ENCODE measurements around the gene HEATR5A.

GRCh38 chr14:31461545-31461944, 41.2 kb upstream of the HEATR5A start:
- TF ChIP-seq CTCF (IDR thresholded peaks at IDR 0.05 in 8 of 11, conservative IDR thresholded peaks at IDR 0.05 in 3 of 11) (no peak), POLR2A (IDR thresholded peaks at IDR 0.05) (no peak)
